Measurements from ENCODE around the gene C11orf24.

DNA sequence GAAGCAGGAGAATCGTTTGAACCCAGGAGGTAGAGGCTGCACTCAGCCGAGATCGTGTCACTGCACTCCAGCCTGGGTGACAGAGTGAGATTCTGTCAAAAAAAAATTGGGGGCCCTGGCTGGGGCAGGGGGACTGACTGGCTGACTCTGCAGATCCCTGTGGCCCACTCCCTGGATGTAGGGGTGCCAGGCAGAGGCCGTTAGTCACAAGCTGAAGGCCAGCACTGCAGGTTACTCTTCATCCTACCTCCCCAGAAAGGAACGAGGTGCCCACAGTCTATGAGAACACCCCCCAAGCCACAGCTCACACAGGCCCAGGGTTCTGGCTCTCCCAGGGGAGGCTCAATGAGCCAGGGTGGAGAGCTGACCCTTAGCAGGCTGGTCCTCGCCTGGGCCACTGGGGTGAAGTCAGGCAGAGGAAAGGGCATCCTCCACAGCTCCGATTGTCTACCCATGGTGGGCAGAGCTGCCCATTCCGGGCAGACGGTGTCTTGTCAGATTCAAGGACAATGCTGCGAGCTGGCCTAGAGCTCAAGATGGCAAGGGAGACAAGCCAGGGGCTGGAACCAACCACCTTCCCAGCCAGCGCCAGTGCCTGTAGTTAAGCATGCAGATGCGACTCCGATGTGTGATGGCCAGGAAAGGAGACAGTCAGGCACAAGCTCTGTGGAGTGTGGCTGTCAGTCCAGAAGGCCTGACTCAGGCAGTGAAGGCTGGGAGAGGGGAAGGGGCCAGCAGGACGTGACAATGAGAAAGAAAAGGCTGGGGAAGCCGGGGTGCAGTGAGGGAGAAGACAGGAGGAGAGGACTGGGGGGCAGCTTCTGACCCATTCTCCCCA, 12.4 kb downstream of the C11orf24 start:
- TF ChIP-seq, protein P1, sequence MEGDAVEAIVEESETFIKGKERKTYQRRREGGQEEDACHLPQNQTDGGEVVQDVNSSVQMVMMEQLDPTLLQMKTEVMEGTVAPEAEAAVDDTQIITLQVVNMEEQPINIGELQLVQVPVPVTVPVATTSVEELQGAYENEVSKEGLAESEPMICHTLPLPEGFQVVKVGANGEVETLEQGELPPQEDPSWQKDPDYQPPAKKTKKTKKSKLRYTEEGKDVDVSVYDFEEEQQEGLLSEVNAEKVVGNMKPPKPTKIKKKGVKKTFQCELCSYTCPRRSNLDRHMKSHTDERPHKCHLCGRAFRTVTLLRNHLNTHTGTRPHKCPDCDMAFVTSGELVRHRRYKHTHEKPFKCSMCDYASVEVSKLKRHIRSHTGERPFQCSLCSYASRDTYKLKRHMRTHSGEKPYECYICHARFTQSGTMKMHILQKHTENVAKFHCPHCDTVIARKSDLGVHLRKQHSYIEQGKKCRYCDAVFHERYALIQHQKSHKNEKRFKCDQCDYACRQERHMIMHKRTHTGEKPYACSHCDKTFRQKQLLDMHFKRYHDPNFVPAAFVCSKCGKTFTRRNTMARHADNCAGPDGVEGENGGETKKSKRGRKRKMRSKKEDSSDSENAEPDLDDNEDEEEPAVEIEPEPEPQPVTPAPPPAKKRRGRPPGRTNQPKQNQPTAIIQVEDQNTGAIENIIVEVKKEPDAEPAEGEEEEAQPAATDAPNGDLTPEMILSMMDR (conservative IDR thresholded peaks at IDR 0.05) = no peak
- no peak for TF ChIP-seq EZH2 (IDR thresholded peaks at IDR 0.05; ENCODE audit: low read depth)
